DMS53 treated with DMSO at 0.1 percent for 48 hours (cell line): ENCODE data around the gene ELMO3.

ENCODE experiments used
- DNase-seq: peaks from one replicate; lab custom pipeline; 2025; ENCODE audit not compliant: unreplicated experiment; lab: John Stamatoyannopoulos, UW

The ELMO3 gene

GRCh38 chr16:67193536-67193935 lies 5.4 kb upstream of the ELMO3 start:
- no peak for DNase-seq

GRCh38 chr16:67194260-67194659 lies 4.7 kb upstream of the ELMO3 start:
- no peak for DNase-seq

GRCh38 chr16:67195676-67196075 lies 3.3 kb upstream of the ELMO3 start:
- DNase-seq, result no peak

- DNase-seq, result no peak
Observed at GRCh38 chr16:67196881-67197280, 2.0 kb upstream of the ELMO3 start.

- DNase-seq, result no peak
Observed at GRCh38 chr16:67197704-67198103, 1.2 kb upstream of the ELMO3 start.

- peak; percentile 55 for DNase-seq
Observed at GRCh38 chr16:67198238-67198734, 645 bp upstream of the ELMO3 start.

GRCh38 chr16:67199808-67200198 lies 872 bp downstream of the ELMO3 start:
- no peak for DNase-seq

GRCh38 chr16:67200491-67200890 lies 1.6 kb downstream of the ELMO3 start:
- DNase-seq, result no peak

GRCh38 chr16:67201411-67202345 lies 2.7 kb downstream of the ELMO3 start:
- DNase-seq, result no peak

GRCh38 chr16:67202426-67202825 lies 3.5 kb downstream of the ELMO3 start:
- no peak for DNase-seq

GRCh38 chr16:67202956-67203493 lies 4.1 kb downstream of the ELMO3 start:
- no peak for DNase-seq

- DNase-seq, result no peak
Observed at GRCh38 chr16:67204076-67204475, 5.1 kb downstream of the ELMO3 start.

- DNase-seq, result no peak
Observed at GRCh38 chr16:67206129-67206837, 7.4 kb downstream of the ELMO3 start.

GRCh38 chr16:67206838-67207248 lies 7.9 kb downstream of the ELMO3 start:
- no peak for DNase-seq

GRCh38 chr16:67207249-67208091 lies 8.5 kb downstream of the ELMO3 start:
- DNase-seq, result peak; percentile 6

GRCh38 chr16:67208154-67208896 lies 9.4 kb downstream of the ELMO3 start:
- no peak for DNase-seq

GRCh38 chr16:67209565-67209964 lies 10.6 kb downstream of the ELMO3 start:
- DNase-seq, result no peak

- no peak for DNase-seq
Observed at GRCh38 chr16:67210069-67210937, 11.4 kb downstream of the ELMO3 start.

GRCh38 chr16:67211674-67212073 lies 12.7 kb downstream of the ELMO3 start:
- DNase-seq, result no peak
